T47D (cell line): ENCODE results near the gene BRAP.
"Not testable (repeated sequence)": the region's sequence is repeated elsewhere in the genome, so short reads cannot be mapped to it uniquely, and the experiment has no call there.

Source experiments
- DNase-seq, 2 experiments: peaks; one replicate each; pipeline versions ENCODE4 v3.0.0 to v3.0.0-alpha.2; 2011 to 2012; ENCODE audit warnings: low read depth in 1 of 2, low spot score in 1 of 2
- JUND ChIP-seq: IDR thresholded peaks from 2 replicates; pipeline ENCODE4 v1.6.1; 2012; ENCODE audit warnings: low read depth
- in situ Hi-C: cut with HindIII; loops from 2 replicates; pipeline ENCODE4 v1.10.0; 2016; ENCODE audit warnings: low sequenced_read_pairs, low pct_unique_long_range_greater_than_20kb

Gene BRAP

DNA sequence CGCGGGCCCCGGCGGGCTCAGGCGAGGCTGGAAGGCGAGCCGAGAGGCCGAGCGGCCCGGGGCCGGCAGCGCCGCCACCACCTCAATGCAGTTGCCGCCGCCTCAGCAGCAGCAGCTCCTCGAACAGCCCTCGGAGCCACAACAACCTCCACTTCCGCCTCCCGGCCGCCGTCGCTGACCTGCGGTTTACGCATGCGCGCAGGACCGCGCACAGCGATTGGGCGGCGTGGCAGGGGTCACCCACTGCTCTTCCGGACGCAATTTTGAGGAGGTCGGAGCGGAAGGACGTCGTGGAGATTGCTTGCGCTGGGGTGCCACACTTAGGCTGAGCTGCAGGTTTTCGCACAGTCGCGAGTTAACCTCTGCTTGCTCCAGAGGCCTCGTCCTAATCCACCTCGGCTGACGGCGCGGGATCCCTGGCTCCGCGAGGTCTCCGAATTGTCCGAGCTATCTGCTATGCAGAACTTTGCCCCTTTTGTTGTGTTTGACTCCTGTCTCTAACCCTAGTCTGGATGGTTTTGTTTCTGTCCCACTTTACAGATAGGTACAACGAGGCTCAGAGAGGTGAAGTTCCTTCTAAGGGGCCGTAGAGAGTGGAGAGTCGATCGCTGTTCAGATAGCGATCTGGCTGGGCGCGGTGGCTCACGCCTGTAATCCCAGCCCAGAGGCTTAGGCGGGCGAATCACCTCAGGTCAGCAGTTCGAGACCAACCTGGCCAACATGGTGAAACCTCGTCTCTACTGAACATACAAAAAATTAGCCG lies at the start of gene BRAP, which contains the start of gene ACAD10:
TSS of gene BRAP (minus strand) at position 146 of the 763 bp plus-strand sequence. CDS start 164 bp downstream, outside the sequence.
TSS of gene ACAD10 (plus strand) at position 243 of the 763 bp plus-strand sequence. CDS start 6,657 bp downstream, outside the sequence.
- DNase-seq, result peak; percentile 96 to 97
- in situ Hi-C loops, result no loop called here
- TF ChIP-seq JUND, result no peak

GRCh38 chr12:111733340-111733915 lies 47.7 kb upstream of the BRAP start:
- TF ChIP-seq JUND, result no peak
- in situ Hi-C loops, result no loop called here
- no peak for DNase-seq

GRCh38 chr12:111732786-111733185 lies 47.0 kb upstream of the BRAP start:
- DNase-seq, result no peak
- in situ Hi-C loops, result no loop called here
- no peak for TF ChIP-seq JUND

DNA sequence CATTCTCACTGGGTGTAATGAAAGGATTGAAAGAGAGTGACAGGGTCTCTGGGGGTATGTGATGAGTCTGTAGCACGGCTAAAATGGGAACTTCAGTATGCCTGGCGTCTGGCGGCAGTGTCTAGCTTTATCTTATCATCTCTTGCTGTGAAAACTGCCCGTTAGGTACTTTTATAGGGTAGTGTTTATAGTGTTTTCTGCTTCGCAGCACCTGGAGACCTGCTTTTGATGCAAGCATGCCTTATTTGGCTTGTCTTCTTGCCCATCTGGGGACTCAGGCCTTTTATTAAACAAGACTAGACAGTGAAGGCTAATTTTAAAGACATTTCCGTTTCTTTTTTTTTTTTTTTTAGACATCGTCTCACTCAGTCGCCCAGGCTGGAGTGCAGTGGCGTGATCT lies 44.7 kb upstream of the BRAP start:
- in situ Hi-C loops, result no loop called here
- DNase-seq, result no peak
- no peak for TF ChIP-seq JUND

GRCh38 chr12:111728795-111729194 lies 43.0 kb upstream of the BRAP start:
- in situ Hi-C loops, result no loop called here
- DNase-seq, result no peak
- no peak for TF ChIP-seq JUND

- in situ Hi-C loops, result not testable (repeated sequence)
Measured at GRCh38 chr12:111723646-111724360, 38.0 kb upstream of the BRAP start.

GRCh38 chr12:111720457-111720856 lies 34.7 kb upstream of the BRAP start:
- in situ Hi-C loops, result no loop called here
- no peak for DNase-seq
- no peak for TF ChIP-seq JUND

More at GRCh38 chr12:111723646-111724360, 38.0 kb upstream of the BRAP start:
- DNase-seq, result not testable (repeated sequence)

GRCh38 chr12:111719316-111719715 lies 33.6 kb upstream of the BRAP start:
- DNase-seq, in situ Hi-C loops: not testable (repeated sequence)

DNA sequence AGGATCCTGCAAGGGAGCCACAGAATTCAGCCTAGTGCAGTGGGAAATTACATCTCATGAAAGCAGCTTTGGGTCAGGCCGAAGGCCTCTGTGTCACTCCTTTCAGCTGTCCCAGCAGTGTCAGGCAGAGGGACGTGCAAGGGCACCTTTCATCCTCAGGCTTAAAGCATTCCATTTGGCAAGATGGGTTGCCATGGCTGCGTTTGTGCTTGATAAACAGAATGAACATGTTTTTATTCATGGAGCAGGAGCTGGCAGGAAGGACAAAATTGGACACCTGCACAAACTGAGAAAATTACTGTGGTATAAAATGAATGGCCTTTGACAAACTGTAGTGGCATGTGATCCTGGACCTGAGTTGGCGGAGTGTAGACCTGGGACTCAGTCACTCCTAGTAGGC lies 29.5 kb upstream of the BRAP start:
- no peak for TF ChIP-seq JUND

GRCh38 chr12:111706145-111706544 lies 20.4 kb upstream of the BRAP start:
- in situ Hi-C loops, result no loop called here
- no peak for DNase-seq
- TF ChIP-seq JUND, result no peak

More for the DNA sequence above, 29.5 kb upstream of the BRAP start:
- peak in 1 of 2 experiments; percentile 49 for DNase-seq
- in situ Hi-C loops, result no loop called here

- no peak for TF ChIP-seq JUND
- in situ Hi-C loops, result no loop called here
- DNase-seq, result no peak
Measured at GRCh38 chr12:111705672-111706071, 19.9 kb upstream of the BRAP start.

DNA sequence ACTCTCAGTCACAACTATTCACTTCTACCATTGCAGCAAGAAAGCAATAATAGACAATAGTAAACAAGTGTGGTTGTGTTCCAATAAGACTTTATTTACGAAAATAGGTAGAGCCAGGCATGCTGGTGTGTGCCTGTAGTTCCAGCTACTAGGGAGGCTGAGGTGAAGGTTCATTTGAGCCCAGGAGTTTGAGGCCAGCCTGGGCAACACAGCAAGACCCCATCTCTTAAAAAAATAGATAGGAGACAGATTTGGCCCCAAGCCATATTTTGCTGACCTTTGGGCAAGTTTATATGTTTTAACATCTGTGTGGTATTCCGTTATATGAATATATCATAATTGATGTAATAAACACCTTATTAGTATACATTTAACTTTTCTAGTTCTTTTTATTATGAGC lies 14.2 kb upstream of the BRAP start:
- TF ChIP-seq JUND, result no peak
- no peak for DNase-seq
- in situ Hi-C loops, result no loop called here

- TF ChIP-seq JUND, result no peak
Measured at GRCh38 chr12:111693818-111694217, 8.1 kb upstream of the BRAP start.

More at GRCh38 chr12:111693818-111694217, 8.1 kb upstream of the BRAP start:
- in situ Hi-C loops, result no loop called here
- DNase-seq, result no peak
